Endothelial cell (in vitro differentiated cells): Measurements from ENCODE around the gene EDAR. TPM values are rescaled to one million over a fixed set of nuclear protein-coding genes. Genes with fewer than 3 reads are reported as not detected.

ENCODE experiments used
- DNase-seq: peaks from one replicate; pipeline ENCODE4 v3.0.0; 2021; ENCODE audit warnings: low spot score
- H3K27ac Mint-ChIP-seq: one replicate; pipeline ENCODE4 v1.8.0; 2021; ENCODE audit warnings: mixed read lengths, inconsistent platforms; ENCODE audit not compliant: unreplicated experiment
- H3K27me3 Mint-ChIP-seq: one replicate; pipeline ENCODE4 v1.8.0; 2021; ENCODE audit warnings: mild to moderate bottlenecking, moderate library complexity, mixed read lengths, inconsistent platforms; ENCODE audit not compliant: unreplicated experiment
- H3K36me3 Mint-ChIP-seq: one replicate; pipeline ENCODE4 v1.8.0; 2021; ENCODE audit warnings: mild to moderate bottlenecking, low read depth, mixed read lengths, inconsistent platforms; ENCODE audit not compliant: unreplicated experiment
- H3K4me1 Mint-ChIP-seq: one replicate; pipeline ENCODE4 v1.8.0; 2021; ENCODE audit warnings: mild to moderate bottlenecking, mixed read lengths, inconsistent platforms; ENCODE audit not compliant: unreplicated experiment
- H3K4me3 Mint-ChIP-seq: one replicate; pipeline ENCODE4 v1.8.0; 2021; ENCODE audit warnings: mild to moderate bottlenecking, mixed read lengths, inconsistent platforms; ENCODE audit not compliant: unreplicated experiment
- H3K9me3 Mint-ChIP-seq: one replicate; pipeline ENCODE4 v1.8.0; 2021; ENCODE audit warnings: mixed read lengths, inconsistent platforms; ENCODE audit not compliant: unreplicated experiment
- CTCF ChIP-seq: fragments of 200-600 bp; sonication (generic); IDR thresholded peaks from one replicate; pipeline ENCODE4 v1.5.0; 2021; ENCODE audit warnings: antibody characterized with exemption; ENCODE audit not compliant: unreplicated experiment
- total RNA-seq: library from RNA; stranded (reverse); fragmentation: NEBNext Ultra II Directional; extraction: Animal tissue kit (Norgen Biotek cat#: 25700); gene quantifications from one replicate; pipeline ENCODE4 v1.2.1, GENCODE V29; 2021; ENCODE audit not compliant: unreplicated experiment

EDAR gene
- total RNA-seq, 1 donor from 2014 or later = not detected

- TF ChIP-seq CTCF = no peak
- peaks cover 1% of the 10 kb centered on the region for H3K27me3 Mint-ChIP-seq
- DNase-seq = no peak
- no peak overlapping the region for H3K27ac Mint-ChIP-seq
- no peaks in the 10 kb centered on the region for H3K36me3 Mint-ChIP-seq
- no peaks in the 10 kb centered on the region for H3K4me1 Mint-ChIP-seq
- H3K4me3 Mint-ChIP-seq = no peak overlapping the region
- no peaks in the 10 kb centered on the region for H3K9me3 Mint-ChIP-seq
Observed at GRCh38 chr2:108971661-108972566, 17.1 kb downstream of the EDAR start.

- H3K27ac Mint-ChIP-seq = no peak overlapping the region
- no peaks in the 10 kb centered on the region for H3K36me3 Mint-ChIP-seq
- no peak overlapping the region for H3K4me3 Mint-ChIP-seq
- H3K9me3 Mint-ChIP-seq = no peaks in the 10 kb centered on the region
- no peaks in the 10 kb centered on the region for H3K4me1 Mint-ChIP-seq
- no peak for TF ChIP-seq CTCF
- DNase-seq = no peak
- peaks cover 1% of the 10 kb centered on the region for H3K27me3 Mint-ChIP-seq
Observed at GRCh38 chr2:108970369-108970768, 18.7 kb downstream of the EDAR start.

GRCh38 chr2:108969856-108970255, 19.2 kb downstream of the EDAR start:
- no peak for TF ChIP-seq CTCF
- H3K9me3 Mint-ChIP-seq = no peaks in the 10 kb centered on the region

GRCh38 chr2:108968619-108969018, 20.4 kb downstream of the EDAR start:
- DNase-seq = no peak
- peaks cover 1% of the 10 kb centered on the region for H3K27me3 Mint-ChIP-seq
- no peaks in the 10 kb centered on the region for H3K9me3 Mint-ChIP-seq

More at GRCh38 chr2:108969856-108970255, 19.2 kb downstream of the EDAR start:
- DNase-seq = no peak
- Mint-ChIP-seq H3K4me1 (no peaks in the 10 kb centered on the region), H3K4me3 (no peak overlapping the region), H3K36me3 (no peaks in the 10 kb centered on the region), H3K27ac (no peak overlapping the region), H3K27me3 (peaks cover 1% of the 10 kb centered on the region)

More at GRCh38 chr2:108968619-108969018, 20.4 kb downstream of the EDAR start:
- no peak for TF ChIP-seq CTCF
- Mint-ChIP-seq H3K36me3 (no peaks in the 10 kb centered on the region), H3K4me1 (no peaks in the 10 kb centered on the region), H3K27ac (no peak overlapping the region), H3K4me3 (no peak overlapping the region)
